Measurements from ENCODE around the gene POU3F3. TPM values are rescaled to one million over a fixed set of nuclear protein-coding genes. Genes with fewer than 3 reads are reported as not detected.
A peak's percentile ranks its signal among the peaks of the same experiment; 100 is the strongest.

The POU3F3 gene
- total RNA-seq, 1 experiment from 2014 or later: 0.36 TPM

DNA sequence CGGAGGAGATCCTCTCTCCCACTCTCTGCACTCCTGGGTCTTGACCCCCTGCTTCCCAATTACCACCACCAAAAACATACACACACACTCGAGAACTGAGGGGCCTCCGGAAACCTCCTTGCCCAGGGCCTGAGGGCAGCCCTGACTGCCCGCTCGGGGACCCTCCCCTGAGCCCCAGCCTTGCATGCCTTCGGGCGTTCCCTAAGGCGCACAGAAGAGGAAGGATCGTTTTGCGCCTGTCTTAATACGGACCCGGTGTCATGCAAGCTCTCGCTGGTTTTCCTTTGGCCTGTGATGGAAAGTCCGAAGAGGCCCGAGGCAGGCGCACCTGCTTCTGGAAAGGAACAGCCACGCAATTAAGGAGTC lies 19.8 kb downstream of the POU3F3 start:
- ATAC-seq (peak; percentile 17), DNase-seq (ENCODE audit: low read depth, low spot score) (no peak)
- peaks cover 31% of the 10 kb centered on the region for H3K27me3 ChIP-seq (ENCODE audit: control insufficient read depth, insufficient read depth, low read length)
- in situ Hi-C loops (cut with HindIII; ENCODE audit: low pct_unique_long_range_greater_than_20kb, low sequenced_read_pairs): no loop called here
- ChIA-PET CTCF (no interaction called here), POLR2A (no interaction called here)
- H3K9me3 ChIP-seq (ENCODE audit: control insufficient read depth, insufficient read depth, low read depth, low read length): no peaks in the 10 kb centered on the region
- peak overlapping the region; percentile 55 to 57 for H3K4me3 ChIP-seq (ENCODE audit: low read depth in 2 of 2, low read length in 2 of 2)
- H3K4me1 ChIP-seq (ENCODE audit: control insufficient read depth, insufficient read depth, low read length): peaks cover 4% of the 10 kb centered on the region
- BruUV-seq (replicated peaks): no TSS peak
- intact Hi-C loops (cut with micrococcal nuclease; ENCODE audit: unreplicated experiment): loop anchor here (10.0 kb wide), 1 partner anchor 1709 kb away; no protein-coding TSS in a partner anchor
- H3K27ac ChIP-seq (ENCODE audit: low read length): no peak overlapping the region
- no peaks in the 10 kb centered on the region for H3K36me3 ChIP-seq (ENCODE audit: control insufficient read depth, insufficient read depth, low read length)
- TF ChIP-seq SIN3A (IDR thresholded peaks at IDR 0.05; ENCODE audit: borderline replicate concordance, insufficient read depth, low read depth, low read length) (no peak), POLR2AphosphoS5 (IDR thresholded peaks at IDR 0.05; ENCODE audit: low read depth, low read length) (no peak), TCF7L2 (IDR thresholded peaks at IDR 0.05; ENCODE audit: low read depth, low read length) (no peak), REST (IDR thresholded peaks at IDR 0.05; ENCODE audit: insufficient read depth in 1 of 2, low read depth in 2 of 2, low read length in 1 of 2) (no peak)
- TF ChIP-seq, protein P1, sequence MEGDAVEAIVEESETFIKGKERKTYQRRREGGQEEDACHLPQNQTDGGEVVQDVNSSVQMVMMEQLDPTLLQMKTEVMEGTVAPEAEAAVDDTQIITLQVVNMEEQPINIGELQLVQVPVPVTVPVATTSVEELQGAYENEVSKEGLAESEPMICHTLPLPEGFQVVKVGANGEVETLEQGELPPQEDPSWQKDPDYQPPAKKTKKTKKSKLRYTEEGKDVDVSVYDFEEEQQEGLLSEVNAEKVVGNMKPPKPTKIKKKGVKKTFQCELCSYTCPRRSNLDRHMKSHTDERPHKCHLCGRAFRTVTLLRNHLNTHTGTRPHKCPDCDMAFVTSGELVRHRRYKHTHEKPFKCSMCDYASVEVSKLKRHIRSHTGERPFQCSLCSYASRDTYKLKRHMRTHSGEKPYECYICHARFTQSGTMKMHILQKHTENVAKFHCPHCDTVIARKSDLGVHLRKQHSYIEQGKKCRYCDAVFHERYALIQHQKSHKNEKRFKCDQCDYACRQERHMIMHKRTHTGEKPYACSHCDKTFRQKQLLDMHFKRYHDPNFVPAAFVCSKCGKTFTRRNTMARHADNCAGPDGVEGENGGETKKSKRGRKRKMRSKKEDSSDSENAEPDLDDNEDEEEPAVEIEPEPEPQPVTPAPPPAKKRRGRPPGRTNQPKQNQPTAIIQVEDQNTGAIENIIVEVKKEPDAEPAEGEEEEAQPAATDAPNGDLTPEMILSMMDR (IDR thresholded peaks at IDR 0.05): peak; percentile 53

DNA sequence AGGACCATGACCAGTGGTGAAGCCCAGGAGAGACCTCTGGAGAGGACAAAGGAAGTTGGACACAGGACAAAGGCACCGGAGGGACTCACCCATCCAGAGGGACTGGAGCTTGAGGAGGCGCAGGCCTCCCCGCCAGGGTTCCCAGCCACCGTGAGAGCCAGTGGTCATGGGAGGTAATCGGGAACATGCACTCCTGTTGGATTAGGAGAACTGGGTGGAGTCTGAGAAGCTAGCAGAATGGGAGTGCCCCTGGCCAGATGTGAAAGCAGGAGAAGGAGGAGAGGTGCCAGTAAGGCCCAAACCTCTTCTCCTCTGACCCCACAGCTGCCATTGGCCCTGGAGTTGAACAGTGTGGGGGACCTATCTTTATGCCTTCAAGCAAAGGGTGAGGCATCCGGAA lies 20.3 kb downstream of the POU3F3 start:
- intact Hi-C loops (cut with micrococcal nuclease; ENCODE audit: unreplicated experiment) (loop anchor here (10.0 kb wide), 1 partner anchor 1709 kb away; no protein-coding TSS in a partner anchor), in situ Hi-C loops (cut with HindIII; ENCODE audit: low pct_unique_long_range_greater_than_20kb, low sequenced_read_pairs) (no loop called here)
- TF ChIP-seq REST (IDR thresholded peaks at IDR 0.05; ENCODE audit: insufficient read depth in 1 of 2, low read depth in 2 of 2, low read length in 1 of 2): no peak
- TF ChIP-seq SIN3A (IDR thresholded peaks at IDR 0.05; ENCODE audit: borderline replicate concordance, insufficient read depth, low read depth, low read length): no peak
- TF ChIP-seq, protein P1 (IDR thresholded peaks at IDR 0.05): no peak
- TF ChIP-seq TCF7L2 (IDR thresholded peaks at IDR 0.05; ENCODE audit: low read depth, low read length): no peak
- no peak for TF ChIP-seq POLR2AphosphoS5 (IDR thresholded peaks at IDR 0.05; ENCODE audit: low read depth, low read length)
- H3K36me3 ChIP-seq (ENCODE audit: control insufficient read depth, insufficient read depth, low read length): no peaks in the 10 kb centered on the region
- ChIA-PET POLR2A (no interaction called here), CTCF (no interaction called here)
- H3K4me3 ChIP-seq (ENCODE audit: low read depth in 2 of 2, low read length in 2 of 2): no peak overlapping the region
- peaks cover 4% of the 10 kb centered on the region for H3K4me1 ChIP-seq (ENCODE audit: control insufficient read depth, insufficient read depth, low read length)
- H3K27ac ChIP-seq (ENCODE audit: low read length): no peak overlapping the region
- H3K9me3 ChIP-seq (ENCODE audit: control insufficient read depth, insufficient read depth, low read depth, low read length): no peaks in the 10 kb centered on the region
- H3K27me3 ChIP-seq (ENCODE audit: control insufficient read depth, insufficient read depth, low read length): peaks cover 29% of the 10 kb centered on the region
- DNase-seq (ENCODE audit: low read depth, low spot score) (no peak), ATAC-seq (no peak)
- BruUV-seq (replicated peaks): no TSS peak

Data from Panc1 (cell line).